ENCODE data around the gene ZIC4. TPM values are rescaled to one million over a fixed set of nuclear protein-coding genes. Genes with fewer than 3 reads are reported as not detected.

The ZIC4 gene
- not detected for polyA plus RNA-seq (2012; ENCODE audit: insufficient read depth, insufficient read length)

DNA sequence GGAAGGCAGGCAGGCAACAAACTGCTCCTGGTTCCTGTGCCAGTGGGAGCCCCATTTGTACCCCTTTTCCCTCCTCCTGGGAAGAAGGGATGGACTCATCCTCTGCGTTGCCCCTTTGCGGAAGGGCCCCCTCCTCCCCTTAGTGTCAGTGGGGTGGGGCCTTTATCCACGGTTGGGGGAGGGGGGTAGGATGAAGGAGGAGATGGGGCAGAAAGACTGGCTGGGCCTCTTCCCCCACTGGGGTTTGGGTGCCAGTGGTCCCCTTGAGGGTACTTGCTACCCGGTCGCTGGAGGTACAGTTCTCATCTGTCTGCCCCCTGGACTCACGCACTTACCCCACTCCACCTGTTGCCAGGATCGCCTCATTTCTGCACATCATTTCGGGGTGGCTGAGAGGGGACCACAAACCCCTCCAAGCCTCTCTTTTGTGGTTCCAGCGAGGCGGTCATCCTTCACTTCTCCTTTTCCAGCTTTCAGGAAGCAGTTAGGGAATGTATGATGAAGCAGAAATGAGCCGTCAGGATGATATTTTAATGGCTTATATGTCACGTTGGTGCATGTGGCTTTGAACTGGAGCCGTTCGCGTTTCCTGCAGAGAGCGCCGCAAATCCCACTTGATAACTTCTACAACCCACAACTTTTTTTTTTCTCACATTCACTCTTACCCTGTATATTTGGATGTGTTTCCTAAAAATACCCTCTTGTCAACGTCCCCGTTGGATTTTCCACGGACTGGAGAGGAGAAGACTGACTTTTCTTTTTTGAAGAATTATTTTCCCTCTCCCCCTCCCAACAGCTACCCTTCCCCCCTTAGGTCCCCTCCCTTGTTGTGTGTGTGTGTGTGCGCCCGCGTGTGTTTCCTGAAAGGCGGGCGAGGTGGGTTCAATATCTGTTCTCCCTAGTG is at the start of gene ZIC4:
Gene ZIC4, minus strand, starts transcription at position 516 of the 904 bp plus-strand sequence. CDS start 3,746 bp downstream, outside the sequence.
- DNase-seq (ENCODE audit: low read depth, low spot score) = peak; percentile 48

DNA sequence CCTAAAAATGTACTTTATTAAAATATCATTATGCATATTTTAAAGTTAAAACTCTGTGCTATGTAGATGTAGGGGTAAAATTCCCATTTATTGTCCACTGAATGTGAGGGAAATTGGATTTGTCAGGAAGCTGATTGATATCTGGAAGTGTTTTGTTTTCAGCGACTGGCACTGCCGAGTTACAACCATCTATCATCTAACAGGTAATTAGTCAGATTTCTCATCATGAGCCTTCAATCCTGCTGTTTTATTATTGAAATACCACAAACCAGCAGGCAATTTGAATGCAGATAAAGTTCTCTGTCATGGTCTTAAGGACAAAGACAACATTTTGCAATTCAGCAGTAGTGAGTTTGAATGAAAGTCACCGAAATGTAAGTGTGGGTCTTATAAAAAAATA is 43.3 kb upstream of the ZIC4 start:
- H3K4me3 ChIP-seq (ENCODE audit: low read length) = no peak overlapping the region
- no peak for DNase-seq (ENCODE audit: low read depth, low spot score)

More for the DNA sequence above, at the start of gene ZIC4:
- no peak within 1 kb of the TSS for H3K4me3 ChIP-seq (ENCODE audit: low read length)

DNA sequence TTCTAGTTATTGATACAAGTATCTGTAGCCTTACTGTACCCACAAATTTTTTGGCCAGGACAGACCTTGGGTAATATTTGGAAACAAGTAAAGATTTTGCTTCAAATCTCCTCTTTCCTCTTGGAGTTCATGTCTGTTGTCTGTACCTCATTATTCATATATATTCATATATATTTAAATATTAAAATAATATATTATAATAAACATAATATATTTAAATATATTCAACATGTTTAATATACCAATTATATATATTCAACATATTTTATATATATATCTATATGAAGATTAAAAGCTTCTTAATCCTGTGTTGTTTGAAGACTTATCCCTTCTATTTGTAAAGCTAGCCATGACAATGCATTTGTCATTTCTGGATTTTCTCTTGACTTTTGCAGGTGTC is 40.9 kb upstream of the ZIC4 start:
- DNase-seq (ENCODE audit: low read depth, low spot score) = no peak
- H3K4me3 ChIP-seq (ENCODE audit: low read length) = no peak overlapping the region

DNA sequence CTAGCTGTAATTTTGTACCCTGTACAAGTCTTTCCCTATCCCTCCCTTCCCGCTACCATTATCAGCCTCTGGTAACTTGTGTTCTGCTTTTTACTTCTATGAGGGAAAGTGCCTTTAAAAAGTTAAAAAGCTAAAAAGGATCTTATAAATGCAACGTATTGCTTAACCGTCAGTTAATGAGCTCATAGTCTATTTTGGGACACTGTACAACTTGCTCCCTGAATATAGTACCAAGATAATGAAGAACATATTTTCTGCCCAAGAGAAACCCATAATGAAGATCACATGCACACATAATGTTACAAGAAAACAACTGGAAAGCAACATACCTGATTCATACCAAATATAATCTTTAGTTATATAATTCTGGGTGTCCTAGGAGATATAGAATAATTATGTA is 25.4 kb upstream of the ZIC4 start:
- DNase-seq (ENCODE audit: low read depth, low spot score) = no peak
- no peak overlapping the region for H3K4me3 ChIP-seq (ENCODE audit: low read length)

DNA sequence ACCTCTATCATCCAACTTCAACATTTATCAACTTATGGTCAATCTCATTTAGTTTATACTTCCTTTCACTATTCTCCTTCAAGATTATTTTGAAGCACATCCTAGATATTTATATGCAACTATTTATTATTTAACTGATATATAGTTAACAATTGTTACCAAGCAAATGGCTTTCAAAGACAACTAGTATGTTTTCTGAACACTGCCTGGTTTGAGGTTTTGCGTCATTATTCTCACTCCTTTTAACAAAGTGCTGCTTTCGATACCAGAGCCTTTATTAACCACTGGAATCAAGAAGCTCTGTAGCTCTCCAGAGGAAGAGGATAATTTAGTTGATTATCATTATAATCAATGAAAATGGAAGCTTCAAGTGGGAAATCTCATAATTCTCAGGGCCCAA is 22.4 kb upstream of the ZIC4 start:
- H3K4me3 ChIP-seq (ENCODE audit: low read length) = no peak overlapping the region
- no peak for DNase-seq (ENCODE audit: low read depth, low spot score)

DNA sequence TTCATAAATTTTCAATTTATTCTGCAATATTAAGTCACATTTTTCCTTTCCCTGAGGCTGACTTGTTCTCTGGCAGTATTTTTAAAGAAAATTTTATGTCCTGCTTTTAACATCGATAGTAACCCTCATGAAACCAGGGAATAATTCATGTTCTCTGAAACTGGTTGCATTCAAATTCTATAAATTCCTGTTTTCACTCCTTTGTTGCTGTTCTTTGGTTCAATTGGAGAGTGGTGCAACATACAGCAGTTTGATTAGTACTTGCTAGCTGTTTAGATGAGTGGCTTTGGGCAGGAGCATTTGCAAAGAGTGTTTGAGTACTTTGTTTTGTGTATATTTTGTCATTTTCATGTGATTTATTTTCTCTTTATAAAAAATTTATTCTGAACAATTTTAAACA is 22.0 kb upstream of the ZIC4 start:
- H3K4me3 ChIP-seq (ENCODE audit: low read length) = no peak overlapping the region
- no peak for DNase-seq (ENCODE audit: low read depth, low spot score)

DNA sequence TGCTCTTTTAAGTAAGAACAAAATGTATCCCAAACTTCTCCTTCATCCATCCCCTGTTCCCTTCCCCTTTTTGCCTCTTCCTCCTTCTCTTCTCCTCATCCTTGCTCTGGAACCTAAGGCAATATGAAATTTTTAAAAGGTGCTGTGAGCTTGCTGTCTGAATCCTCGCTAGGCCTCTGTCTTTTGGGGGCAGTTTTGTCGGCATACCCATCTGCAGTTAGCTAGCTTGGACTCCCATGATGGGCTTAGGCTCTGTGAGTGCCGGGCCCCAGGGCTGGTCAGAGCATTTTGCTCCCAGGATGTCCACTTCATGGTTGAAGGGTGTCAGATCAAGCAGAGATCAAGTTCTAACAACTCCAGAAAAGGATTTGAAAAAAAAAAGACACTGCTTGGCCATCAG is 21.4 kb upstream of the ZIC4 start:
- H3K4me3 ChIP-seq (ENCODE audit: low read length) = no peak overlapping the region
- DNase-seq (ENCODE audit: low read depth, low spot score) = no peak

DNA sequence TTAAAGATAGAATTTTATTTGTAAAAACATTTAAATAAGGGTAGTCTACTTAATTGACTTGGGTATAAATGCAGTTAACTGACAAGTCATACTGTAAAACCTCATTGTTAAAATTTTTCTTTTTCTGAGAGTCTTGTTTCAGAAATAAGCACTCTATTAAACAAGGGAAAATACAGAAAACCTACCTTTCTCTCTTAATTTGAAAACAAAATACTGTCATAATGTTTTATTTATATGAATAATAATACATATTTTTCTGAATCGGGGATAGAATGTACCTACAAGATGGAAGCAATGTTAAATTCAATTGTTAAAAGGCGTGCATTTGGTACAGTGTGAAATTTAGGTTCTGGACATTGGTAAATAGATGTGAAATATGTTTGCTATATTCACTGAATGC is 20.6 kb upstream of the ZIC4 start:
- DNase-seq (ENCODE audit: low read depth, low spot score) = no peak
- no peak overlapping the region for H3K4me3 ChIP-seq (ENCODE audit: low read length)

DNA sequence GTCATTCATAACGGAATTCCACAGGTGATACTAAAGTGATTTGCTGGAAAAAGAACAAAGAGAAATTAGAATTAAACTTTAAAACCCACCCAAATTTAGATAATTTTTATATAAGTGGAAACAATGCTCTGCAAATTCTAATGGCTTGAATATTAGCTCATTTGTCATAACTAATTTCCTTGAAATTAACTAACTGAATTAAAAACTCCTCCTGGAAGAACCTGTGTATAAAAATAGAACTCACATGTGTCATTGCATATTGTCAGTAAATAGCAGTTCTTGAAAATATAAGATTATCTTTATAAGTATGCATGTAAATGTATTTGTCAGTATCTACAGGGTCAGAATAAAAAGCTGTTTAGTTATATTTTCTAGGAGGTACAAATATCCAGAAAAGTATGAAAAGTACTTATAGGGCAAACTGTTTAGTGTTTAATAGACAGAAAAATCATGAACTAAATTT is 19.1 kb upstream of the ZIC4 start:
- no peak for DNase-seq (ENCODE audit: low read depth, low spot score)
- H3K4me3 ChIP-seq (ENCODE audit: low read length) = no peak overlapping the region

DNA sequence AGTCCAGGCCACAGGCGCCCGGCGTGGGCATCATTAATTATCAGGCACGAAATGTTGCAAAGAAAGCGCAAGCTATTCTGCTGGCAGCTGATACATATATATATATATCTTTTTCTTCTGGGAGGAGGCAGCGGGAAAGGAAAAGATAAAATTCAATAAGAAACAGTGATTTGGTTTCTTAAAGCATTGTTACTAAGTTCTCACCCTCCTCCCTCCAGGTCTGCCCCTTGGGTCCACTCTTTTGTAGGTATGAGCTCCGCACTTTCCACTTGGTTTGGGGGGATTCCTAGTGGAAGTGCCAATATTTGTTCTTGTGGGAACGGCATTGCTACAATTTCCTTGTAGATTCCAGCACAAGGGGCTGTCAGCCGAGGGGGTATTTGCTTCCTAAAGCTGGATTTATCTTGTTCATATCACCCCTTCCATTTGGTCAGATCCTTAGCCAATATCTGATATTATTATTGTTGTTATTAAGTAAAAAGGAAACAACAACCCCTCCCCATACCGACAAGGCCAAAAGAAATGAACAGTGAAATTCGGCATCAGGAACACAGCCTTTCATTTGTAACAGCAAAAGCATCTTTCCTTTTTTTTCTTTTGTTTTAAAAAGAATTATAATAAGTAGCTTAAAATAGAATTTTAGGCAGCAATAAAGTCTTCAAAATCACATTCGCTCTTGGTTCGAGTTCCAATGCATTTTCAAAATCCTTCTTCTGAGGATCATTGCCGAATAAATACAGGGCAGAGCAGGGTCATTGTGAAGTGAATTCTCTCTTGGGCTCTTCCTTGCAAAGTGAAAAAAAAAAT is 18.4 kb upstream of the ZIC4 start:
- DNase-seq (ENCODE audit: low read depth, low spot score) = no peak
- no peak overlapping the region for H3K4me3 ChIP-seq (ENCODE audit: low read length)

DNA sequence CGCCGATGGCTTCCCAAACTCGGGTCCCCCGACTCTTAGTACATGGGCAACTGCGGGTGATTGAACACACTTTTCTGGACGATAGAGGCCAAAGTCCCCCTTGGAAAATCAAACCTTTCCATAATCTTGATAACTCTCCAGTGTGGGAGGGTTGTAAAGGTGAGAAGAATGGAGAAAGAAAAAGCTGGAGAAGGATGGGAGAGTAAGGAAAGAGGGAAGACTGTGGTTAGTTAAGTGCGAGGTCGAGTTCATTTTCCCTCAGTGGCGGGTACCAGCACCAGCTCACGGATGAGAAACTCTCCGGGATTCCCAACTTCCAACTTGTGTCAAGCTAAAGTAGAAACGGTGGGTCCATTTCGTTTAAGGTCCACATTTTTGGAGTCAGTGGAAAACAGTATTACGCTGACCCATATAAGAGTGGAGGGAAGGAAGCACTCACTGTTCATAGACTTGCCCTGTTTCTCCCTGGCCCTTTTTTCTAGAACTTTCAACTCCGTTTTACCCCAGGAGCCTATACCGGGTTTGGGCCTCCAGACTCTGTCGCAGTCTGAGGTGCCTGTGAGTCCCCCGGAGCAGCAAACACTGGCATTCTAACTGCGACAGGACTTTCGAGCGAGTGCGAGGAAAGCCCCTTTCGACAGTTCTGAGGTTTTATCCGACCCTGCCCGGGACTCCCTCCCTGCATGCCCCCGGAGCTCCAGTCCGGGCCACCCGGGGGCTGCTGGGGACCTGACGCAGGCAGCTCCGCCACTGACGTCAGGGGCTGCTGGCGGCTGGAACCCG is 17.6 kb upstream of the ZIC4 start:
- no peak overlapping the region for H3K4me3 ChIP-seq (ENCODE audit: low read length)
- DNase-seq (ENCODE audit: low read depth, low spot score) = no peak

DNA sequence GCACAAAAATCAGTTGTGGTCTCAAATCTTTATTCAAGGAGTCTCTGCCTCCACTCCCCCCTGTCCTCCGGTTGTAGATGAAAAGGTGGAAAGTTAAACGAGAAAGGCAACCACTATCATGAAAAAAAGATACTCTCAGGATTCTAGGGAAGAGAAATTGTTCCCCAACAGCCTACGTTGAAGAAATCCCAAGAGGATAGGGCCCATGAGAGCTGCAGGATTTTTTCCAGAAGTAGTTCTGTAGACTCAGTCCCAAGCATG is 17.1 kb upstream of the ZIC4 start:
- no peak overlapping the region for H3K4me3 ChIP-seq (ENCODE audit: low read length)
- no peak for DNase-seq (ENCODE audit: low read depth, low spot score)

DNA sequence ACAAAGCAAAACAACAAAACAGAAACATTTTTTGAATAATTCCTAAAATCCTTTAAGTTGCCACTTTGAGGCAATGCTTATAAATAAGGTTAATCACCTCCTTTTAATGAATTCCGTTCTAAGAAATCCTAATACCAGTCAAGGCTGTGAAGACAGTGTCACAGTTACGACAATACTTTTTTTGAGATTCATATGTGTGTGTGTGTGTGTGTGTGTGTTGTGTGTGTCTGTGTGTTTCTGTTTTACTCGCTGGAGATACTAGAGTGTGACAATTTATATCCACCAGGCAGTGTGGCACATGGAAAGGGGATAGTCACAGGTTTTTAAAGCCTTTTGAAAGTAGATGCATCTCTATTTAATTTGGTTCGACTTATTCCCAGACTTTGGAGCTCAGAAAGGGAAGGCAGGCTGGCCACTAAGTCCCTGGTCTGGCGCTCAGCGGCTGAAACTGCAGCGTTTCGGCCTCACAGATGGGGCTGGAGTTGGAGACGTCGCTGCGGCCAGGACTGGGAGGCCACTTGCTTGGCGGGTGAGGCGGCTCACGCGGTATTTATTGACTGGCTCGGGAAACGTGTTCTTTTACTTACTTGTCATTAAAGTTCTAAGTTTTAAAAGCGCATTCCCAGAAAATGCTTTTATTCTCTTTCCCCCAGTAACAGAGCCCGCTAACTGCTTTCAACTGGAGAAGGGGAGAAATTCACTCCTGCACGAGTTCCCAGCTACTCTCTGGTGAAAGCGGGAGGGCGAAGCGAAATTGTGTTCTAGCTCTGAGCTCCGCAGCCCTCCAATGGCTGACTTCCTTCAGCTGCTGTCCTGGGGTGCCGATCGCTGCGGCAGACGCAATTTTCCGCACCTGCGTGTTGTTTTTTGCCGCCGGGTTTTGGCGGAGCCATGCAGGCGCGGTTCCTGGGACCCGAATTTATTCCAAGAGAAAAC is 16.5 kb upstream of the ZIC4 start:
- no peak overlapping the region for H3K4me3 ChIP-seq (ENCODE audit: low read length)
- no peak for DNase-seq (ENCODE audit: low read depth, low spot score)

DNA sequence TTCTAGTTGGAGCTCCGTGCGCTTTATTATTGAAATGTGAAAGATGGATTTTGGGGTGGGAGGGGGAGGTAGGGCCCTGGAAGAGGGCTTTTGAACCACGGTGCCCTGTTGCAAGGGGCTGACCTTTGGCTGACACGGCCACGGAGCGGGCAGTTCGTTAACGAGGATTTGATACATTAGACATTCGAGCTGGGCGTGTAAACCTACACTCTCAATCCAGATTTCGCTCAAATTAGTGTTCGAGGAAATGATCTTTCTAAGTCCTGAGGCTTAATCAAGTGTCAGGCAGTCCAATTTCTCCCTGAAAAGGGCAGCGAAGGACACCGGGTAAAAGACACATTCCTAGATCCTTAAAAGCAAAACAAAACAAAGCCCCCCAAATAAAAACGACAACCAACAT is 15.9 kb upstream of the ZIC4 start:
- DNase-seq (ENCODE audit: low read depth, low spot score) = no peak

DNA sequence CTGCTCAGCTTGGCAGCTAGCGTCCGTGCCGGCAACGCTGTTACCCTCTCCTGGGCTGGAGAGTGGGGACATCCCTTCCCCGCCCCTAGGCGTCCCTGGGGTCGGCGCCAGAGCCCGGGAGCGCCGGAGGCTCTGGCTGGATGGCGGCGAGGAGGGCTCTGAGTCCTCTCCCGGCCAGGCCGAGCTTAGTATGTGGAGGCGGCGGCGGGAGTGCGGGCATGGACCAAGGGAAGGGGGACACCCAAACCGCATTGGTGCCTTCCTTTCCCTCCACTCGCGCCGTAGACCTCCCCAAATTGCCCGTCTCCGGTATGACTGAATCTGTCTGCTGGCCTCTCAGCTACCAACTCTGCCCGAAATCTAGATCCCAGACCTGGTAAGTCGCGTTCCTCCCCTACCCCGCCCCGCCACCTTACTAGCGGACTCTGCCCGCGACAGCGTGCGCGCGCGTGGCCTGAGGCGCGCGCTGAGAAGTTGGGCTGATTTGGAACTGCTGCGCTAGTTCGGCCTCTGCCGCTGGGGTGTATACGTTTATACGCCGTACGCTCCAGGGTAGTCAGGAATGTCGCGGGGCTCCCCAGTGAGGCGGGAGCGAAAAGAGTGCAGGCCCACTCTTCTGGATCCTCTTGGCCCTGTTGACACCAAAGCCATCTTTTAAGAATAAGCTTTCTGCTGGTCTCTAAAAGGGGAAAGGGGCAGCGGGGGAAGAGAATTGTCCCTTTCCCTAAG is 15.0 kb upstream of the ZIC4 start:
- DNase-seq (ENCODE audit: low read depth, low spot score) = no peak
- no peak overlapping the region for H3K4me3 ChIP-seq (ENCODE audit: low read length)

More for the DNA sequence above, 15.9 kb upstream of the ZIC4 start:
- H3K4me3 ChIP-seq (ENCODE audit: low read length) = no peak overlapping the region

DNA sequence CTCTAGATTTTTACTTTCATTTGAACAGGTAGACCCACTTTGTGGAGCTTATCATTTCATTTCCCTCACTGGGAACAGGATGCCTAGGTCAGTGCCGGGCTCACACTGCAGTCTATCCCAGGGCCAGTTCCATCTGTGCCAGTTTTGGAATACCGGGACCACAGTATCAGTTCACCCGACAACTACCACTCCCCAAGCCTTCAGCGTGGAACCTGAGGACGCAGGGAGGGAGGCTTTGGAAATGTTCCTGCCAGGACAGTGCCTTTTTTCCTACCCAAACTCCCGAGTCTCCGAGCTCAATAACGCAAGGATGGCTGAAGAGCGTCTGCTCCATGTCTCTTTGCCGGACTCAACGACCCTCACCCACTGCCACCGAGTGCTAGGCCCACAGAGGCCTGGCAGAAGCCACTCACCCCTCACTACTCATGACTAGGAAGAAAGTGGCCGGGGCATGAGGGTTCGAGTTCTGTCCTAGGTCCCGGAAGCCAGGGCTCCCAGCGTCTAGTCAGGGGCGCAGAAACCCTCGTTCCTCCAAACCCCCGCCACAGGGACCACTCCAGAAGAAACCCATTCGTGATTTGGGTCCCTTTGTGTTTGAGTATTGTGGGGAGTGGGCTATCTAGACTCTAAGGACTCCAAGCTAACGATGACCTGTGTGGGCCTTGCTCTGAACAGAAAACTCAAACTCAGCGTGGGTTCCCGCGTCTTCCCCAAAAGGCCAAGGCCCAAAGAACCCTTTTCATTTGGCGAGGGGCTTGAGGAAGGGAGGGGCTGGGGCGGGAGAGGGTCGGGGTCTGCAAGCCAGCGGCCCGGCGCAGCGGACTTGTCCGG is 14.2 kb upstream of the ZIC4 start:
- H3K4me3 ChIP-seq (ENCODE audit: low read length) = no peak overlapping the region
- no peak for DNase-seq (ENCODE audit: low read depth, low spot score)

DNA sequence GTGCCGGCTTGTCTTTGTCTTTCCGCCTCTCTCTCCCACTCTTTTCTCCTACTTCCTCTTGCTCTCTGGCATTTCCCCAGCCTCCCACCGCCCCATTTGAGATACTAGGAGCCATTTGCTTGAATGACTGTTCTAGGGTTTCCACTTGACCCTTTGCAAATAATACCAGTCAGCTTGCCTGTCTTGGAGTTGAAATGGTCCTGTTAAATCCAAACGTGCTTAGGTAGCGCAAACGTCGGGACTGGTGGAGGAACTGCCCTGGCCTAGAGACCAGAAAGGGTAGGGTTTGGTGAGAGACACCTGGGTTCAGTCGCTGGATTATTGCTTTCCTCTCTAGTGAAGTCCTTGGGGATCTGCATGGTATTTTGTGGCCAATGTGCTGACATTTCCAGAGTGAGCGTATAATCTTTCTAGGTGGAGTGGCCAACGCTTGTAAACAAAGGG is 13.5 kb upstream of the ZIC4 start:
- no peak overlapping the region for H3K4me3 ChIP-seq (ENCODE audit: low read length)
- no peak for DNase-seq (ENCODE audit: low read depth, low spot score)

Data from Jurkat, Clone E6-1 (cell line).